ENCODE data around the gene TMEM62. TPM values are rescaled to one million over a fixed set of nuclear protein-coding genes. Genes with fewer than 3 reads are reported as not detected.

Gene TMEM62
- total and polyA plus RNA-seq, 10 of the 15 experiments (the other 5 are each of a cell fraction or from before 2014, with no cell fraction given): 7.0 to 26.8 (median 14.9) TPM

- no peak overlapping the region for H3K4me3 ChIP-seq
- BruUV-seq (replicated peaks): no TSS peak
- no peaks in the 10 kb centered on the region; a peak in 1 of 4 replicates for H3K36me3 ChIP-seq (ENCODE audit: control insufficient read depth in 2 of 2, insufficient read depth in 2 of 2, low read length in 1 of 2)
- H2AFZ ChIP-seq (ENCODE audit: control insufficient read depth, low read depth, low read length): no peak overlapping the region
- intact Hi-C loops (cut with micrococcal nuclease; ENCODE audit: unreplicated experiment) (no loop called here), in situ Hi-C loops (cut with MboI) (no loop called here)
- WGBS (ENCODE audit: insufficient coverage, insufficient replicate concordance, low lambda C conversion rate, missing lambda C conversion rate): 88% methylated on average over 47 of the region's 57 CpGs
- CTCF ChIA-PET: interaction anchor here (1.1 to 13.4 kb wide), 20 partner anchors 8 to 288 kb away, joined by 3 to 518 read pairs (median 8); partner anchors contain the start of genes CCNDBP1 and TGM5
- H3K79me2 ChIP-seq (ENCODE audit: control insufficient read depth, insufficient read depth, low read length): no peaks in the 10 kb centered on the region
- no peak overlapping the region for H3K9ac ChIP-seq (ENCODE audit: control insufficient read depth, insufficient read depth, low read length)
- H3K4me2 ChIP-seq (ENCODE audit: control insufficient read depth, insufficient read depth): no peak overlapping the region
- no peak for DNase-seq (ENCODE audit: low read depth, low spot score)
- no peak for ATAC-seq
- RAD21 ChIA-PET (ENCODE audit: unreplicated experiment): interaction anchor here (0.8 to 9.3 kb wide), 14 partner anchors 10 to 516 kb away, joined by 3 to 255 read pairs (median 8); partner anchors contain the start of gene TGM5
- POLR2A ChIA-PET: interaction anchor here (1.2 to 1.8 kb wide), 2 partner anchors 27 to 42 kb away, joined by 3 to 4 read pairs; no protein-coding TSS in a partner anchor
- no peak for TF ChIP-seq ZNF622 (IDR thresholded peaks at IDR 0.05)
- no peak for TF ChIP-seq ZNF24 (IDR thresholded peaks at IDR 0.05)
- no peak for TF ChIP-seq ZNF207 (IDR thresholded peaks at IDR 0.05; ENCODE audit: borderline replicate concordance)
- TF ChIP-seq STAT1 (conservative IDR thresholded peaks at IDR 0.05): no peak
- TF ChIP-seq BACH1 (IDR thresholded peaks at IDR 0.05; ENCODE audit: borderline replicate concordance): no peak
- H4K20me1 ChIP-seq (ENCODE audit: control insufficient read depth, insufficient read depth): no peaks in the 10 kb centered on the region
- H3K27me3 ChIP-seq (replicated peaks in 1 of 2; ENCODE audit: control insufficient read depth in 2 of 2, insufficient read depth in 2 of 2, low read length in 1 of 2): no peaks in the 10 kb centered on the region
- SMC1A ChIA-PET (ENCODE audit: uncharacterized antibody, unreplicated experiment): interaction anchor here (0.9 to 12.9 kb wide), 17 partner anchors 10 to 130 kb away, joined by 3 to 311 read pairs (median 13); partner anchors contain the start of gene TGM5
- H3K9me3 ChIP-seq (replicated peaks; ENCODE audit: control insufficient read depth, insufficient read depth, low read length): no peaks in the 10 kb centered on the region
- H3K4me1 ChIP-seq (ENCODE audit: control insufficient read depth, insufficient read depth, low read length): no peaks in the 10 kb centered on the region
- H3K27ac ChIP-seq (ENCODE audit: control insufficient read depth, insufficient read depth): no peak overlapping the region
- FAIRE-seq: no peak
These were observed 93.3 kb downstream of the TMEM62 start for GRCh38 chr15:43226436-43227305.

- no peak for FAIRE-seq
- in situ Hi-C loops (cut with MboI): loop anchor here (10.0 kb wide), 1 partner anchor 55 kb away; no protein-coding TSS in a partner anchor
- no peak overlapping the region for H3K4me2 ChIP-seq (ENCODE audit: control insufficient read depth, insufficient read depth)
- no TSS peak for BruUV-seq (replicated peaks)
- H2AFZ ChIP-seq (ENCODE audit: control insufficient read depth, low read depth, low read length): no peak overlapping the region
- ChIA-PET POLR2A (interaction anchor here (0.9 to 1.4 kb wide), 4 partner anchors 9 to 36 kb away, joined by 3 to 7 read pairs (median 4); no protein-coding TSS in a partner anchor), RAD21 (ENCODE audit: unreplicated experiment) (interaction anchor here (0.8 to 9.3 kb wide), 5 partner anchors 19 to 56 kb away, joined by 3 to 255 read pairs (median 5); partner anchors contain the start of gene TGM5), CTCF (interaction anchor here (0.8 to 13.4 kb wide), 4 partner anchors 22 to 54 kb away, joined by 3 to 518 read pairs (median 232); partner anchors contain the start of gene TGM5), SMC1A (ENCODE audit: uncharacterized antibody, unreplicated experiment) (interaction anchor here (0.8 to 12.9 kb wide), 7 partner anchors 11 to 56 kb away, joined by 3 to 311 read pairs (median 7); partner anchors contain the start of gene TGM5)
- H3K79me2 ChIP-seq (ENCODE audit: control insufficient read depth, insufficient read depth, low read length): no peaks in the 10 kb centered on the region
- no peaks in the 10 kb centered on the region for H4K20me1 ChIP-seq (ENCODE audit: control insufficient read depth, insufficient read depth)
- no peak overlapping the region for H3K4me3 ChIP-seq
- intact Hi-C loops (cut with micrococcal nuclease; ENCODE audit: unreplicated experiment): no loop called here
- no peak overlapping the region for H3K9ac ChIP-seq (ENCODE audit: control insufficient read depth, insufficient read depth, low read length)
- no peaks in the 10 kb centered on the region; a peak in 2 of 4 replicates for H3K36me3 ChIP-seq (ENCODE audit: control insufficient read depth in 2 of 2, insufficient read depth in 2 of 2, low read length in 1 of 2)
- ATAC-seq: no peak
- no peaks in the 10 kb centered on the region for H3K9me3 ChIP-seq (replicated peaks; ENCODE audit: control insufficient read depth, insufficient read depth, low read length)
- 37% methylated on average over 5 of the region's 5 CpGs for WGBS (ENCODE audit: insufficient coverage, insufficient replicate concordance, low lambda C conversion rate, missing lambda C conversion rate)
- TF ChIP-seq MTA3 (IDR thresholded peaks at IDR 0.05; ENCODE audit: borderline replicate concordance, low read length) (no peak), POLR2AphosphoS2 (IDR thresholded peaks at IDR 0.05; ENCODE audit: low read depth, low read length) (no peak), CHD4 (IDR thresholded peaks at IDR 0.05) (no peak), RELA (IDR thresholded peaks at IDR 0.05; ENCODE audit: borderline replicate concordance, partially characterized antibody) (no peak)
- no peak for DNase-seq (ENCODE audit: low read depth, low spot score)
- H3K4me1 ChIP-seq (ENCODE audit: control insufficient read depth, insufficient read depth, low read length): no peaks in the 10 kb centered on the region
- no peaks in the 10 kb centered on the region for H3K27me3 ChIP-seq (replicated peaks in 1 of 2; ENCODE audit: control insufficient read depth in 2 of 2, insufficient read depth in 2 of 2, low read length in 1 of 2)
- no peak overlapping the region for H3K27ac ChIP-seq (ENCODE audit: control insufficient read depth, insufficient read depth)
These were observed 96.6 kb downstream of the TMEM62 start for GRCh38 chr15:43229977-43230376.

Data from GM12878 (cell line).